ENCODE results near the gene RALB. TPM values are rescaled to one million over a fixed set of nuclear protein-coding genes. Genes with fewer than 3 reads are reported as not detected.

The RALB gene
- total RNA-seq, 3 donors from 2014 or later, result 36.1 to 59.8 (median 38.5) TPM

DNA sequence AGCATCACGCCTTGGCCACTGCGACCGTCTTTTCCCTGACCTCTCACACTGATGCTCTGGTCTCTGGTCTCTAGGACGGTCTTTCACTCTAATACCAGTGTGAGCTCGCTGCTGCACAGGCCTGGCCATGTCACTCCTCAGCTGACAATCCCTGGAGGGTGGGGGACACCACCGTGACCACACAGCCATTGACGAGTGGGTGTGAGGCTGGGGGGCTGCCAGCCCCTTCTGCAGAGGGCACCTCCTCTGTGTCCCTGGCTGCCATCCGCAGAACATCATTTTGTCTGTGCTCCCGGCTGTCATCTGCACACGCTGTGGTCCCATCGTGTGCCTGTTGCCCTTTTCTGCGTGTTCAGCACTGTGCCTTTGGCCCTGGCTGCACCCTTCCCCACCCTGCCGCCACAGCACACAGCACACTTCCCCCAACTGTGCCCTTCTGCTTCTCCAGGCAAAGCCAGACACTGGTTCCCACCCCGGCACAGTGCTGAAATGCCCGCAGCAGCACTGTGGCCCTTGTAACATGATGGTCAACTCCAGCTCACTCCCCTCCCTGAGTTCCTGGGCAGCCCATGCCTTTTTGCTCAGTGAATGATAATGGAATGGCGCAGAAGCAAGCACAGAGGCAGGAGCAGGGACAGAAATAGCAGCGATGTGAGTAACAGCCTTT, 62.8 kb downstream of the RALB start:
- H3K36me3 ChIP-seq, result no peaks in the 10 kb centered on the region
- intact Hi-C loops (cut with DNase I; ENCODE audit: low total_unique reads), result no loop called here
- peak in 1 of 2 donors; percentile 35 for DNase-seq (ENCODE audit: low spot score in 2 of 2)

DNA sequence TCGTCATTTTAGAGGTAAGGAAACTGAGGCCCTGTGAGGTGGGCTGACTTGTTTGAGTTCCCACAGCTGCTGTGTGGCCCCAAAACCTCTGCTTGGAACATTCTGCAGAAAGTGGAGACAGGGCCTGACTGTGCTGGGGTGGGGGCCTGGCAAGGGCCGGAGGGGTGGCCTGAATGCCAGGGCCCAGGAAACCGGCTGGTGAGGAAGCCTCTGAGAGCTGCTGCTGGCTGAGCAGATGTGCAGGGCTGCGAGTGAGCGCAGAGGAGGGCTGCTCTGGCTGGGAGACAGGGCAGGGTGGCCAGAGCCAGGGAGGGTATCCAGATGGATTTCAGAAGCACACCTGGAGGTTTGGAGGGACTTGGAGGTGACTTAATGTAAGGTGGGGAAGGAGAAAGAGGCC, 63.4 kb downstream of the RALB start:
- Histone ChIP-seq H3K27ac (no peak overlapping the region), H3K4me3 (no peak overlapping the region), H3K36me3 (no peaks in the 10 kb centered on the region), H3K9me3 (no peaks in the 10 kb centered on the region), H3K4me1 (peaks cover 12 to 13% of the 10 kb centered on the region in 2 donors), H3K27me3 (peaks cover 0 to 3% of the 10 kb centered on the region in 2 donors)
- TF ChIP-seq POLR2A (IDR thresholded peaks at IDR 0.05), result no peak
- TF ChIP-seq POLR2AphosphoS5 (IDR thresholded peaks at IDR 0.05), result no peak
- no peak for TF ChIP-seq CTCF (IDR thresholded peaks at IDR 0.05)
- DNase-seq (ENCODE audit: low spot score in 2 of 2), result peak in 1 of 2 donors; percentile 38
- intact Hi-C loops (cut with DNase I; ENCODE audit: low total_unique reads), result no loop called here

More for the DNA sequence above, 62.8 kb downstream of the RALB start:
- no peaks in the 10 kb centered on the region for H3K9me3 ChIP-seq
- H3K27me3 ChIP-seq, result peaks cover 0 to 3% of the 10 kb centered on the region in 2 donors
- no peak for TF ChIP-seq POLR2AphosphoS5 (IDR thresholded peaks at IDR 0.05)
- TF ChIP-seq POLR2A (IDR thresholded peaks at IDR 0.05), result no peak
- TF ChIP-seq CTCF (IDR thresholded peaks at IDR 0.05), result no peak
- H3K4me3 ChIP-seq, result no peak overlapping the region
- peaks cover 12 to 13% of the 10 kb centered on the region in 2 donors for H3K4me1 ChIP-seq
- H3K27ac ChIP-seq, result peak overlapping the region in 1 of 2 donors; percentile 66

DNA sequence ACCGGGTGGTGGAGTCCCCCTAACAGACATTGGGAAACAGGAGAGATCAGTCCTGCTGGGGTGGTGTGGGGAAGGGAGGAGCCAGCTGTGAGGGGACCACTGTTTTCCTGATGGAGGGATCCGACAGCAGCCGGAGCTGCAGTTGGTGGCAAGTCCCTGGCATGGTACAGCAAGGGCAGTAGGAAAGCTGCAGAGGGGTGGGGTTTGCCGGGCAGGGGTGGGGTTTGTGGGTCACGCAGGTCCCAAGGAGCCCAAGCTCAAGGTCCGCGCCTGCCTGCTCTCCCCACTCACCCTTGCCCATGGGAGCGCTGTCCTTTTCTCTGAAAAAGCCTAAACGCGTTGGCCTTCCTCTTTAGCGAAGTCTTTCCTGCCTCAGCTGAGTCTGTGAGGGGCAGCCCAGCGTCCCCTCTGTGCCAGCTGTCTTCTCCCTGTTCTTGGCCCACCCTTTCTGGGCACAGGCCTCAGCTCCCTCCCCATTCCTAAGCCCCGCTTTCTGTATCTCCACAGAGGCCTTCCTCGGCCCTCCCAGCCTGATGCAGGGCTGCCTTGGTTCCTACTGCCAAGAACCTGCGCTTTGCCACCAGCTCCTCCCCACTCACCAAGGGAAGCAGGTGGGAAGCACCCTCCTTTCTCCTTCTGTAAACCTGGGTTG, 64.0 kb downstream of the RALB start:
- DNase-seq (ENCODE audit: low spot score in 2 of 2), result peak in 1 of 2 donors; percentile 25
- no peak overlapping the region for H3K4me3 ChIP-seq
- intact Hi-C loops (cut with DNase I; ENCODE audit: low total_unique reads), result no loop called here
- TF ChIP-seq POLR2A (IDR thresholded peaks at IDR 0.05), result no peak
- TF ChIP-seq POLR2AphosphoS5 (IDR thresholded peaks at IDR 0.05), result no peak
- no peak overlapping the region for H3K27ac ChIP-seq
- peaks cover 0 to 3% of the 10 kb centered on the region in 2 donors for H3K27me3 ChIP-seq
- peaks cover 12 to 13% of the 10 kb centered on the region in 2 donors for H3K4me1 ChIP-seq
- H3K9me3 ChIP-seq, result no peaks in the 10 kb centered on the region
- H3K36me3 ChIP-seq, result no peaks in the 10 kb centered on the region

- no peak overlapping the region for H3K4me3 ChIP-seq
- H3K36me3 ChIP-seq, result no peaks in the 10 kb centered on the region
- TF ChIP-seq CTCF (IDR thresholded peaks at IDR 0.05) (no peak), POLR2A (IDR thresholded peaks at IDR 0.05) (no peak)
- peaks cover 12 to 13% of the 10 kb centered on the region in 2 donors for H3K4me1 ChIP-seq
- DNase-seq (ENCODE audit: low spot score in 2 of 2), result no peak
- H3K9me3 ChIP-seq, result no peaks in the 10 kb centered on the region
- H3K27ac ChIP-seq, result no peak overlapping the region
- intact Hi-C loops (cut with DNase I; ENCODE audit: low total_unique reads), result no loop called here
- H3K27me3 ChIP-seq, result peaks cover 0 to 3% of the 10 kb centered on the region in 2 donors
These were observed 64.5 kb downstream of the RALB start for GRCh38 chr2:120317180-120317533.

- no peak overlapping the region for H3K27ac ChIP-seq
- no peaks in the 10 kb centered on the region for H3K36me3 ChIP-seq
- no peaks in the 10 kb centered on the region for H3K9me3 ChIP-seq
- H3K4me3 ChIP-seq, result no peak overlapping the region
- peaks cover 7 to 15% of the 10 kb centered on the region in 2 donors for H3K4me1 ChIP-seq
- peaks cover 0 to 3% of the 10 kb centered on the region in 2 donors for H3K27me3 ChIP-seq
- peak in 1 of 2 donors; percentile 37 for DNase-seq (ENCODE audit: low spot score in 2 of 2)
- TF ChIP-seq POLR2A (IDR thresholded peaks at IDR 0.05) (no peak), POLR2AphosphoS5 (IDR thresholded peaks at IDR 0.05) (no peak), CTCF (IDR thresholded peaks at IDR 0.05) (no peak)
- intact Hi-C loops (cut with DNase I; ENCODE audit: low total_unique reads), result no loop called here
These were observed 65.3 kb downstream of the RALB start for GRCh38 chr2:120317916-120318315.
